ENCODE results near the gene OR10C1.
"Not testable (repeated sequence)": the region's sequence is repeated elsewhere in the genome, so short reads cannot be mapped to it uniquely, and the experiment has no call there.

Gene OR10C1

GRCh38 chr6:29439006-29439405, at the start of gene OR10C1:
TSS of gene OR10C1 (plus strand) at chr6:29439306. CDS start at chr6:29440016, 710 bp downstream.
- no peak for DNase-seq

- DNase-seq = no peak
These were observed 43.8 kb upstream of the OR10C1 start, which contains the start of gene OR12D2 for GRCh38 chr6:29395331-29395730. TSS of gene OR12D2 (plus strand) at chr6:29395631. CDS start at chr6:29396700, 1,069 bp downstream.

GRCh38 chr6:29399525-29399924, 39.6 kb upstream of the OR10C1 start:
- DNase-seq = no peak

GRCh38 chr6:29403801-29404200, 35.3 kb upstream of the OR10C1 start:
- no peak for DNase-seq

- DNase-seq = no peak
These were observed 24.5 kb upstream of the OR10C1 start, which contains the start of gene OR12D1 for GRCh38 chr6:29414588-29414987. TSS of gene OR12D1 (plus strand) at chr6:29414928.

- DNase-seq = no peak
These were observed 19.6 kb upstream of the OR10C1 start for GRCh38 chr6:29419516-29419915.

GRCh38 chr6:29424168-29424567, 14.9 kb upstream of the OR10C1 start:
- no peak for DNase-seq

- DNase-seq = no peak
These were observed 14.5 kb upstream of the OR10C1 start for GRCh38 chr6:29424575-29424974.

GRCh38 chr6:29425075-29425474, 14.0 kb upstream of the OR10C1 start:
- DNase-seq = no peak

GRCh38 chr6:29426654-29427053, 12.5 kb upstream of the OR10C1 start:
- DNase-seq = no peak

- not testable (repeated sequence) for DNase-seq
These were observed 2.4 kb upstream of the OR10C1 start for GRCh38 chr6:29436730-29437129.

- no peak for DNase-seq
These were observed 3.6 kb downstream of the OR10C1 start for GRCh38 chr6:29442719-29443118.

GRCh38 chr6:29444031-29444430, 4.9 kb downstream of the OR10C1 start:
- not testable (repeated sequence) for DNase-seq

- DNase-seq = no peak
These were observed 8.6 kb downstream of the OR10C1 start for GRCh38 chr6:29447670-29448069.

GRCh38 chr6:29451471-29452193, 12.5 kb downstream of the OR10C1 start:
- no peak for DNase-seq

- DNase-seq = no peak
These were observed 17.9 kb downstream of the OR10C1 start, which contains the start of the genes OR11A1 and OR2H1 for GRCh38 chr6:29456971-29457370. TSS of gene OR11A1 (minus strand) at chr6:29457071. CDS start at chr6:29427641, 29,430 bp downstream. TSS of gene OR2H1 (plus strand) at chr6:29457155. CDS start at chr6:29461770, 4,615 bp downstream.

GRCh38 chr6:29461021-29461814, 22.1 kb downstream of the OR10C1 start:
- DNase-seq = no peak

- no peak for DNase-seq
These were observed 22.9 kb downstream of the OR10C1 start for GRCh38 chr6:29462022-29462421.

GRCh38 chr6:29465279-29465678, 26.2 kb downstream of the OR10C1 start:
- DNase-seq = no peak

- DNase-seq = no peak
These were observed 26.7 kb downstream of the OR10C1 start for GRCh38 chr6:29465801-29466200.

- no peak for DNase-seq
These were observed 27.1 kb downstream of the OR10C1 start for GRCh38 chr6:29466241-29466640.

- DNase-seq = no peak
These were observed 35.9 kb downstream of the OR10C1 start for GRCh38 chr6:29474996-29475395.

GRCh38 chr6:29477923-29478450, 38.9 kb downstream of the OR10C1 start:
- no peak for DNase-seq

- no peak for DNase-seq
These were observed 39.6 kb downstream of the OR10C1 start for GRCh38 chr6:29478740-29479139.

Data from activated T-cell treated with anti-CD3 and anti-CD28 coated beads, Interleukin-2, amount 50 U/mL, for 1 hour (primary cell).